ENCODE data around the gene CABCOCO1.

- TF ChIP-seq, protein P1, sequence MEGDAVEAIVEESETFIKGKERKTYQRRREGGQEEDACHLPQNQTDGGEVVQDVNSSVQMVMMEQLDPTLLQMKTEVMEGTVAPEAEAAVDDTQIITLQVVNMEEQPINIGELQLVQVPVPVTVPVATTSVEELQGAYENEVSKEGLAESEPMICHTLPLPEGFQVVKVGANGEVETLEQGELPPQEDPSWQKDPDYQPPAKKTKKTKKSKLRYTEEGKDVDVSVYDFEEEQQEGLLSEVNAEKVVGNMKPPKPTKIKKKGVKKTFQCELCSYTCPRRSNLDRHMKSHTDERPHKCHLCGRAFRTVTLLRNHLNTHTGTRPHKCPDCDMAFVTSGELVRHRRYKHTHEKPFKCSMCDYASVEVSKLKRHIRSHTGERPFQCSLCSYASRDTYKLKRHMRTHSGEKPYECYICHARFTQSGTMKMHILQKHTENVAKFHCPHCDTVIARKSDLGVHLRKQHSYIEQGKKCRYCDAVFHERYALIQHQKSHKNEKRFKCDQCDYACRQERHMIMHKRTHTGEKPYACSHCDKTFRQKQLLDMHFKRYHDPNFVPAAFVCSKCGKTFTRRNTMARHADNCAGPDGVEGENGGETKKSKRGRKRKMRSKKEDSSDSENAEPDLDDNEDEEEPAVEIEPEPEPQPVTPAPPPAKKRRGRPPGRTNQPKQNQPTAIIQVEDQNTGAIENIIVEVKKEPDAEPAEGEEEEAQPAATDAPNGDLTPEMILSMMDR (IDR thresholded peaks at IDR 0.05): no peak
- no peak for TF ChIP-seq POLR2A (IDR thresholded peaks at IDR 0.05)
Observed at GRCh38 chr10:61735882-61736281, 73.2 kb downstream of the CABCOCO1 start.

Data from body of pancreas (tissue), 4 donors.